D721Med (cell line): ENCODE data around the gene FLAD1.

Experiments used
- DNase-seq: peaks from one replicate; pipeline ENCODE4 v3.0.0; 2011; ENCODE audit warnings: low spot score; ENCODE audit not compliant: insufficient read length
- FAIRE-seq: peaks from 2 replicates; lab custom pipeline; 2011; peaks lifted over from hg19 to GRCh38; lab: Jason Lieb, UNC
- TF ChIP-seq, protein P1 (sequence below): IDR thresholded peaks from 2 replicates; pipeline ENCODE4 v1.5.1; 2012; ENCODE audit warnings: mild to moderate bottlenecking, control low read depth; ENCODE audit not compliant: insufficient read depth; ENCODE audit errors: missing control alignments

The FLAD1 gene

GRCh38 chr1:154945160-154945961 lies 37.8 kb upstream of the FLAD1 start:
- TF ChIP-seq, protein P1, sequence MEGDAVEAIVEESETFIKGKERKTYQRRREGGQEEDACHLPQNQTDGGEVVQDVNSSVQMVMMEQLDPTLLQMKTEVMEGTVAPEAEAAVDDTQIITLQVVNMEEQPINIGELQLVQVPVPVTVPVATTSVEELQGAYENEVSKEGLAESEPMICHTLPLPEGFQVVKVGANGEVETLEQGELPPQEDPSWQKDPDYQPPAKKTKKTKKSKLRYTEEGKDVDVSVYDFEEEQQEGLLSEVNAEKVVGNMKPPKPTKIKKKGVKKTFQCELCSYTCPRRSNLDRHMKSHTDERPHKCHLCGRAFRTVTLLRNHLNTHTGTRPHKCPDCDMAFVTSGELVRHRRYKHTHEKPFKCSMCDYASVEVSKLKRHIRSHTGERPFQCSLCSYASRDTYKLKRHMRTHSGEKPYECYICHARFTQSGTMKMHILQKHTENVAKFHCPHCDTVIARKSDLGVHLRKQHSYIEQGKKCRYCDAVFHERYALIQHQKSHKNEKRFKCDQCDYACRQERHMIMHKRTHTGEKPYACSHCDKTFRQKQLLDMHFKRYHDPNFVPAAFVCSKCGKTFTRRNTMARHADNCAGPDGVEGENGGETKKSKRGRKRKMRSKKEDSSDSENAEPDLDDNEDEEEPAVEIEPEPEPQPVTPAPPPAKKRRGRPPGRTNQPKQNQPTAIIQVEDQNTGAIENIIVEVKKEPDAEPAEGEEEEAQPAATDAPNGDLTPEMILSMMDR = no peak
- DNase-seq (no peak), FAIRE-seq (no peak)

- no peak for DNase-seq
- FAIRE-seq = no peak
These were observed 36.9 kb upstream of the FLAD1 start for GRCh38 chr1:154945962-154946850.

DNA sequence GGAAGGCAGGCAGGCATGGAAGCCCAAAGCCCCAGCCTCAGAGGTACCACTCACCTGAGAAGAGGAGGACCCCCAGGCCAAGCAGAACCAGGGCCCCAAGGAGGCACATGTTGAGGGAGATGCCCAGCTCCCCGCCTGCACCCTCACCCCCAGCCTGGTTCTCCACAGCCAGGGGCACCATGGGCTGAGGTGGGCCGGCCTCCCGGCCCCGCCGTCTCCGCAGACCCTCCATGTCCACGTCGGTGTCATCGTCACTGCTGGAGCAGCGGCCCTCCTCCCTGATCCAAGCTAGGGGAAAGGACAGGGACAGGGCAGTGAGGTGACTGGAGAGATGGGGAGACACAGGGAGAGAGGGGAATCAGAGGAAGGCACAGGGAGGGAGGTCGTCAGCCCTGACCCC lies 35.1 kb upstream of the FLAD1 start:
- TF ChIP-seq, protein P1 = no peak
- DNase-seq (no peak), FAIRE-seq (no peak)

More at GRCh38 chr1:154945962-154946850, 36.9 kb upstream of the FLAD1 start:
- TF ChIP-seq, protein P1 = no peak

- TF ChIP-seq, protein P1 = no peak
- DNase-seq (no peak), FAIRE-seq (no peak)
These were observed 31.1 kb upstream of the FLAD1 start for GRCh38 chr1:154951901-154952657.

GRCh38 chr1:154952664-154953063 lies 30.5 kb upstream of the FLAD1 start:
- FAIRE-seq = no peak
- no peak for DNase-seq
- TF ChIP-seq, protein P1 = no peak

GRCh38 chr1:154953611-154954038 lies 29.5 kb upstream of the FLAD1 start:
- TF ChIP-seq, protein P1 = no peak
- FAIRE-seq = no peak
- no peak for DNase-seq
